Measurements from ENCODE around the gene KIF7.

GRCh38 chr15:89664441-89665350 lies 9.4 kb upstream of the KIF7 start:
- no peak for TF ChIP-seq CTCF (IDR thresholded peaks at IDR 0.05)
- TF ChIP-seq POLR2A (IDR thresholded peaks at IDR 0.05) = no peak
- TF ChIP-seq POLR2AphosphoS5 (IDR thresholded peaks at IDR 0.05) = no peak

All from stomach (tissue), 4 donors.